Uterus (tissue), 2 donors: ENCODE data around the gene DAPK3.
"Not testable (repeated sequence)": the region's sequence is repeated elsewhere in the genome, so short reads cannot be mapped to it uniquely, and the experiment has no call there.

Experiments used
- CTCF ChIP-seq, 4 experiments: fragments of 200-600 bp in 2 of 4; fragments of 450-650 bp in 2 of 4; sonication (generic) in 2 of 4; IDR thresholded peaks; one replicate each; pipeline ENCODE4 v1.5.1; 2016 to 2019; ENCODE audit warnings: antibody characterized with exemption in 4 of 4, mild to moderate bottlenecking in 2 of 4, moderate library complexity in 1 of 4
- POLR2A ChIP-seq, 2 donors: fragments of 450-650 bp; IDR thresholded peaks; one replicate each; pipeline ENCODE4 v1.6.1; 2016; ENCODE audit warnings: antibody characterized with exemption in 2 of 2, mild to moderate bottlenecking in 1 of 2, moderate library complexity in 1 of 2

- not testable (repeated sequence) for TF ChIP-seq CTCF, POLR2A (IDR thresholded peaks at IDR 0.05)
Observed at GRCh38 chr19:3938300-3938950, 32.5 kb downstream of the DAPK3 start.
